ENCODE data around the gene KCNMB1.

Gene KCNMB1

GRCh38 chr5:170327168-170327567 is 62.0 kb downstream of the KCNMB1 start:
- no peak for DNase-seq
- no peak overlapping the region for H3K4me3 Mint-ChIP-seq
- peaks cover 7 to 17% of the 10 kb centered on the region in 2 donors for H3K4me1 Mint-ChIP-seq (ENCODE audit: low read depth in 2 of 2)
- H3K36me3 Mint-ChIP-seq (ENCODE audit: insufficient read depth): no peaks in the 10 kb centered on the region
- no peaks in the 10 kb centered on the region for H3K9me3 Mint-ChIP-seq
- H3K27me3 Mint-ChIP-seq: no peaks in the 10 kb centered on the region
- ATAC-seq (replicated peaks): no peak
- H3K27ac Mint-ChIP-seq: no peak overlapping the region

All from effector memory CD8-positive, alpha-beta T cell (primary cell).